Spleen (tissue), 11 donors: Measurements from ENCODE around the gene B4GALT6. TPM values are rescaled to one million over a fixed set of nuclear protein-coding genes. Genes with fewer than 3 reads are reported as not detected.

Experiments
- DNase-seq: peaks from one replicate; pipeline ENCODE4 v3.0.0-alpha.2; 2020
- H3K27ac ChIP-seq, 8 donors: fragments of 200-600 bp; sonication (generic) in 7 of 8; 1 replicate in 4 of 8; 2 replicates in 4 of 8; pipeline versions ENCODE4 v1.5.0 to v1.8.0; 2016 to 2021; ENCODE audit warnings: inconsistent platforms in 4 of 8, mild to moderate bottlenecking in 4 of 8, moderate library complexity in 1 of 8
- H3K27me3 ChIP-seq, 7 donors: fragments of 200-600 bp; sonication (generic) in 6 of 7; replicated peaks in 1 of 7; 1 replicate in 4 of 7; 2 replicates in 3 of 7; pipeline versions ENCODE4 v1.5.0 to v1.8.0; 2016 to 2021; ENCODE audit warnings: inconsistent platforms in 3 of 7, mild to moderate bottlenecking in 1 of 7
- H3K36me3 ChIP-seq, 6 donors: fragments of 200-600 bp; sonication (generic) in 5 of 6; 1 replicate in 4 of 6; 2 replicates in 2 of 6; pipeline versions ENCODE4 v1.5.0 to v1.8.0; 2016 to 2021; ENCODE audit warnings: inconsistent platforms in 2 of 6
- H3K4me1 ChIP-seq, 6 donors: fragments of 200-600 bp; sonication (generic) in 5 of 6; 1 replicate in 3 of 6; 2 replicates in 3 of 6; pipeline versions ENCODE4 v1.5.0 to v1.8.0; 2016 to 2021; ENCODE audit warnings: inconsistent platforms in 3 of 6
- H3K4me3 ChIP-seq, 8 donors: fragments of 200-600 bp; sonication (generic) in 7 of 8; 1 replicate in 4 of 8; 2 replicates in 4 of 8; pipeline versions ENCODE4 v1.5.0 to v1.8.0; 2016 to 2021; ENCODE audit warnings: inconsistent platforms in 4 of 8, mild to moderate bottlenecking in 4 of 8, moderate library complexity in 2 of 8
- H3K9me3 ChIP-seq, 8 donors: fragments of 200-600 bp; sonication (generic) in 7 of 8; 1 replicate in 4 of 8; 2 replicates in 4 of 8; pipeline versions ENCODE4 v1.5.0 to v1.8.0; 2016 to 2021; ENCODE audit warnings: inconsistent platforms in 4 of 8
- CTCF ChIP-seq, 11 experiments: fragments of 200-600 bp in 7 of 11; fragments of 450-650 bp in 4 of 11; sonication (generic) in 4 of 11; IDR thresholded peaks in 8 of 11; conservative IDR thresholded peaks in 3 of 11; 1 replicate in 7 of 11; 2 replicates in 4 of 11; pipeline versions ENCODE4 v1.4.0 to v1.8.0; 2016 to 2021; ENCODE audit warnings: antibody characterized with exemption in 11 of 11, inconsistent platforms in 4 of 11, mild to moderate bottlenecking in 1 of 11
- POLR2A ChIP-seq, 3 donors: fragments of 450-650 bp; IDR thresholded peaks; one replicate each; pipeline ENCODE4 v1.5.1; 2017; ENCODE audit warnings: antibody characterized with exemption in 3 of 3, mild to moderate bottlenecking in 1 of 3
- POLR2AphosphoS5 ChIP-seq, 3 donors: sonication (generic); formaldehyde crosslinking; IDR thresholded peaks; one replicate each; pipeline ENCODE4 v1.5.1; 2017; ENCODE audit warnings: antibody characterized with exemption in 3 of 3
- WGBS, 5 donors: extraction: QIAGEN DNeasy Blood & Tissue Kit in 3 of 5; methylation state at CpG; one replicate each; pipeline versions ENCODE4 v1.1.5 to v1.1.7; 2013 to 2018; 5-methylcytosine and 5-hydroxymethylcytosine counted together
- intact Hi-C: fragments of 100-400 bp; cut with DNase I; formaldehyde crosslinking; loops from one replicate; pipeline ENCODE4 v1.15.0; 2023; ENCODE audit warnings: low total_unique reads
- polyA plus RNA-seq, 3 donors: library from polyadenylated mRNA; stranded (reverse); fragments of 200-250 nt; gene quantifications; one replicate each; pipeline ENCODE4 v1.2.1, GENCODE V29; 2013
- total RNA-seq, 7 donors: library from RNA; depleted of rRNA in 3 of 7; stranded (reverse); fragments of >200 nt in 3 of 7; fragmentation: NEBNext Ultra II Directional in 4 of 7; extraction: Animal tissue kit (Norgen Biotek cat#: 25700) in 4 of 7; gene quantifications; one replicate each; pipeline versions ENCODE4 v1.1.0 to v1.2.1, GENCODE V29; 2016 to 2021
- donor health status: healthy with polysubstance abuse.
- donor health status: DM: no; HTN: no; CAD: no; lungs with moderate emphysema.
- donor health status: DM: no; HTN: no; CAD: no.
- donor health status: Bipolar disorder and iron deficiency.
- donor health status: healthy.
- donor health status: DM: no; HTN: no; CAD: no.
- donor health status: DM: yes; HTN: yes; CAD: no.

Gene B4GALT6
- total and polyA plus RNA-seq, 10 donors, result 0.42 to 9.1 (median 3.7) TPM

GRCh38 chr18:31710826-31711225, 26.4 kb upstream of the B4GALT6 start:
- no peaks in the 10 kb centered on the region for H3K27me3 ChIP-seq
- H3K4me3 ChIP-seq, result no peak overlapping the region
- DNase-seq, result no peak
- H3K4me1 ChIP-seq, result no peaks in the 10 kb centered on the region
- intact Hi-C loops, result no loop called here
- TF ChIP-seq POLR2AphosphoS5 (IDR thresholded peaks at IDR 0.05) (no peak), CTCF (IDR thresholded peaks at IDR 0.05 in 8 of 11, conservative IDR thresholded peaks at IDR 0.05 in 3 of 11) (no peak), POLR2A (IDR thresholded peaks at IDR 0.05) (no peak)
- 53 to 74% (median 66%) methylated on average over 3 of the region's 3 CpGs for WGBS, 5 donors
- peaks cover 0 to 4% (median 0%) of the 10 kb centered on the region in 8 donors for H3K9me3 ChIP-seq
- no peak overlapping the region for H3K27ac ChIP-seq
- no peaks in the 10 kb centered on the region for H3K36me3 ChIP-seq

GRCh38 chr18:31707815-31708214, 23.4 kb upstream of the B4GALT6 start:
- TF ChIP-seq POLR2A (IDR thresholded peaks at IDR 0.05), result no peak
- TF ChIP-seq POLR2AphosphoS5 (IDR thresholded peaks at IDR 0.05), result no peak
- no peak for TF ChIP-seq CTCF (IDR thresholded peaks at IDR 0.05 in 8 of 11, conservative IDR thresholded peaks at IDR 0.05 in 3 of 11)
- intact Hi-C loops, result no loop called here

GRCh38 chr18:31702449-31702848, 18.1 kb upstream of the B4GALT6 start:
- peaks cover 0 to 9% (median 2%) of the 10 kb centered on the region in 8 donors for H3K9me3 ChIP-seq
- TF ChIP-seq POLR2A (IDR thresholded peaks at IDR 0.05), result no peak
- TF ChIP-seq CTCF (IDR thresholded peaks at IDR 0.05 in 8 of 11, conservative IDR thresholded peaks at IDR 0.05 in 3 of 11), result no peak
- TF ChIP-seq POLR2AphosphoS5 (IDR thresholded peaks at IDR 0.05), result no peak
- no peak overlapping the region for H3K4me3 ChIP-seq
- no peak for DNase-seq
- intact Hi-C loops, result no loop called here
- 72 to 86% (median 83%) methylated on average over 3 of the region's 3 CpGs for WGBS, 5 donors
- no peaks in the 10 kb centered on the region for H3K36me3 ChIP-seq
- H3K4me1 ChIP-seq, result no peaks in the 10 kb centered on the region
- no peak overlapping the region for H3K27ac ChIP-seq
- H3K27me3 ChIP-seq, result no peaks in the 10 kb centered on the region

More at GRCh38 chr18:31707815-31708214, 23.4 kb upstream of the B4GALT6 start:
- Histone ChIP-seq H3K27ac (no peak overlapping the region), H3K27me3 (no peaks in the 10 kb centered on the region), H3K9me3 (peaks cover 0 to 4% (median 0%) of the 10 kb centered on the region in 8 donors), H3K4me3 (no peak overlapping the region), H3K36me3 (no peaks in the 10 kb centered on the region), H3K4me1 (no peaks in the 10 kb centered on the region)
- DNase-seq, result no peak

GRCh38 chr18:31701744-31702143, 17.4 kb upstream of the B4GALT6 start:
- Histone ChIP-seq H3K4me1 (no peaks in the 10 kb centered on the region), H3K36me3 (no peaks in the 10 kb centered on the region), H3K9me3 (peaks cover 0 to 9% (median 2%) of the 10 kb centered on the region in 8 donors), H3K27me3 (no peaks in the 10 kb centered on the region), H3K27ac (no peak overlapping the region), H3K4me3 (no peak overlapping the region)
- DNase-seq, result no peak
- TF ChIP-seq POLR2AphosphoS5 (IDR thresholded peaks at IDR 0.05) (no peak), POLR2A (IDR thresholded peaks at IDR 0.05) (no peak), CTCF (IDR thresholded peaks at IDR 0.05 in 8 of 11, conservative IDR thresholded peaks at IDR 0.05 in 3 of 11) (no peak)
- intact Hi-C loops, result no loop called here
- WGBS, 5 donors, result 51 to 81% (median 68%) methylated on average over 1 of the region's 1 CpG
